Endothelial cell of umbilical vein (primary cell): ENCODE results near the gene PHLPP1.

Source experiments
- CTCF ChIP-seq, 2 donors: IDR thresholded peaks; 1 replicate in 1 of 2; 2 replicates in 1 of 2; pipeline ENCODE4 v1.5.1; 2011; ENCODE audit warnings: low read length in 2 of 2, mild to moderate bottlenecking in 2 of 2, moderate library complexity in 2 of 2, control low read depth in 1 of 2, inconsistent platforms in 1 of 2, low read depth in 1 of 2; ENCODE audit not compliant: insufficient read depth in 1 of 2; ENCODE audit errors: extremely low read depth in 1 of 2
- EZH2 ChIP-seq: IDR thresholded peaks from 2 replicates; pipeline ENCODE4 v1.6.1; 2012; ENCODE audit warnings: borderline replicate concordance, low read depth, mild to moderate bottlenecking, moderate library complexity, low read length, inconsistent platforms; ENCODE audit not compliant: severe bottlenecking
- FOS ChIP-seq: IDR thresholded peaks from 2 replicates; pipeline ENCODE4 v1.6.1; 2011; ENCODE audit warnings: mild to moderate bottlenecking, low read length, moderate library complexity, borderline replicate concordance; ENCODE audit not compliant: insufficient read depth
- JUN ChIP-seq: IDR thresholded peaks from 2 replicates; pipeline ENCODE4 v1.6.1; 2011; ENCODE audit warnings: borderline replicate concordance, low read depth; ENCODE audit not compliant: insufficient read length, insufficient read depth
- MAX ChIP-seq: IDR thresholded peaks from 2 replicates; pipeline ENCODE4 v1.6.1; 2011; ENCODE audit not compliant: insufficient read depth, insufficient read length
- POLR2A ChIP-seq: IDR thresholded peaks from 2 replicates; pipeline ENCODE4 v1.6.1; 2012; ENCODE audit warnings: low read depth, mild to moderate bottlenecking, control low read depth, low read length
- POLR2AphosphoS5 ChIP-seq: IDR thresholded peaks from 2 replicates; pipeline ENCODE4 v1.6.1; 2012; ENCODE audit warnings: low read depth, mild to moderate bottlenecking, control low read depth, low read length, moderate library complexity; ENCODE audit not compliant: insufficient read depth

GRCh38 chr18:62937065-62937464, 221.7 kb downstream of the PHLPP1 start:
- TF ChIP-seq CTCF (IDR thresholded peaks at IDR 0.05; ENCODE audit: extremely low read depth in 1 of 2, insufficient read depth in 1 of 2, low read depth in 1 of 2, low read length in 2 of 2) = no peak
- no peak for TF ChIP-seq MAX
- TF ChIP-seq POLR2A = no peak
- TF ChIP-seq JUN = no peak
- no peak for TF ChIP-seq EZH2
- no peak for TF ChIP-seq FOS
- TF ChIP-seq POLR2AphosphoS5 = no peak
